Chondrocyte (in vitro differentiated cells): ENCODE results near the gene CBX5. TPM values are rescaled to one million over a fixed set of nuclear protein-coding genes. Genes with fewer than 3 reads are reported as not detected.

Experiments
- DNase-seq: peaks from one replicate; pipeline ENCODE4 v3.0.0; 2021; ENCODE audit warnings: mixed read lengths, low spot score
- H3K27ac Mint-ChIP-seq: one replicate; pipeline ENCODE4 v1.8.0; 2021; ENCODE audit warnings: mild to moderate bottlenecking, moderate library complexity, mixed read lengths; ENCODE audit not compliant: unreplicated experiment
- H3K27me3 Mint-ChIP-seq: 2 replicates; pipeline ENCODE4 v1.8.0; 2021; ENCODE audit warnings: low read depth, mixed read lengths
- H3K36me3 Mint-ChIP-seq: 2 replicates; pipeline ENCODE4 v1.8.0; 2021; ENCODE audit warnings: low read depth, mixed read lengths
- H3K4me1 Mint-ChIP-seq: 2 replicates; pipeline ENCODE4 v1.8.0; 2021; ENCODE audit warnings: low read depth, mild to moderate bottlenecking, mixed read lengths
- H3K4me3 Mint-ChIP-seq: one replicate; pipeline ENCODE4 v1.8.0; 2021; ENCODE audit warnings: mild to moderate bottlenecking, moderate library complexity, mixed read lengths; ENCODE audit not compliant: unreplicated experiment
- H3K9me3 Mint-ChIP-seq: 2 replicates; pipeline ENCODE4 v1.8.0; 2021; ENCODE audit warnings: low read depth, mixed read lengths
- total RNA-seq: library from RNA; stranded (reverse); gene quantifications from 3 replicates; pipeline ENCODE4 v1.2.1, GENCODE V29; 2021
- TF ChIP-seq, protein P1 (sequence below): fragments of 200-600 bp; sonication (generic); IDR thresholded peaks from 2 replicates; pipeline ENCODE4 v1.5.0; 2021; ENCODE audit warnings: antibody characterized with exemption, mild to moderate bottlenecking, moderate library complexity

Gene CBX5
- total RNA-seq, 1 donor from 2014 or later = 79.4 TPM

DNA sequence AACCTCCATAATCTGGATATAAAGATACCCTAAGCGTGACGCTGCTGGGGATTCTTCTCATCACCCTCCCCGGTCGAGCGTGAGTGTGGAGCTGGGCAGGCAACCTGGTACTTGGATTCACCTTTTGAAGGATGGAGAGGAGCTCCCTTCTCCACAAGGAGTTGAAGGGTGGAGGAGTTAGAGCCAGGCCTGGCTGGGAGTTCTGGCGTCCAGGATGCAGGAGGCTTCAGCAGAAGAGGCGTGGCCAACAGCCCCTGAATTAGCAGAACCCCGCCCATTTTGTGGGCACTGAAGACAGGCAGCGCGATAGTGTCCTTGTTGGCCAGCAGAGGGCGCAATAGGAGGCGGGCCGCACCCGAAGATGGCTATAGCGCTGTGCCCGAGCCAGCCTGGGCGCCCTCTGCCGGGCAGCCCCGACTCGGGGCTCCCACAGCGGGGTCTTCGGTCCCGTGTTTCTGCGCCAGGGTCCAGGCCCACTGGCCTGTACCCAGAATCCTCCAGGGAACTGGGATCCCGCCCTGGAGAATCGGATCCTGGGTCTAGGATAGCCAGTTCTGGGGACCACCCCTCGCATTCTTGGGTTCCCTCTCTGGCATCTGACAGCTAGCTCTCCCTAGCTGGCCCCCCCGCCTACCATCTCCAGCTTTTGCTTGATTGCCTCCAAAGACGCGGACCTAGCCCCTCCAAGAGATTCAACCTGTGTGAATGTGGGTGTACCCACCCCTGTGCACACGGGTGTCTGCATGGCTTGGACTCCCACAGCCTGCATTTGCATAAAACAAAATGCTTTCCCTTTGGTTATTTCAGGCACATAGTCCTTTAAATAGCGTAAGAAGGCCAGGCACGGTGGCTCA, 65.1 kb downstream of the CBX5 start:
- Mint-ChIP-seq H3K4me3 (peak overlapping the region; percentile 44), H3K36me3 (no peaks in the 10 kb centered on the region), H3K27ac (no peak overlapping the region), H3K4me1 (peaks cover 22% of the 10 kb centered on the region), H3K9me3 (no peaks in the 10 kb centered on the region), H3K27me3 (peaks cover 23% of the 10 kb centered on the region)
- TF ChIP-seq, protein P1, sequence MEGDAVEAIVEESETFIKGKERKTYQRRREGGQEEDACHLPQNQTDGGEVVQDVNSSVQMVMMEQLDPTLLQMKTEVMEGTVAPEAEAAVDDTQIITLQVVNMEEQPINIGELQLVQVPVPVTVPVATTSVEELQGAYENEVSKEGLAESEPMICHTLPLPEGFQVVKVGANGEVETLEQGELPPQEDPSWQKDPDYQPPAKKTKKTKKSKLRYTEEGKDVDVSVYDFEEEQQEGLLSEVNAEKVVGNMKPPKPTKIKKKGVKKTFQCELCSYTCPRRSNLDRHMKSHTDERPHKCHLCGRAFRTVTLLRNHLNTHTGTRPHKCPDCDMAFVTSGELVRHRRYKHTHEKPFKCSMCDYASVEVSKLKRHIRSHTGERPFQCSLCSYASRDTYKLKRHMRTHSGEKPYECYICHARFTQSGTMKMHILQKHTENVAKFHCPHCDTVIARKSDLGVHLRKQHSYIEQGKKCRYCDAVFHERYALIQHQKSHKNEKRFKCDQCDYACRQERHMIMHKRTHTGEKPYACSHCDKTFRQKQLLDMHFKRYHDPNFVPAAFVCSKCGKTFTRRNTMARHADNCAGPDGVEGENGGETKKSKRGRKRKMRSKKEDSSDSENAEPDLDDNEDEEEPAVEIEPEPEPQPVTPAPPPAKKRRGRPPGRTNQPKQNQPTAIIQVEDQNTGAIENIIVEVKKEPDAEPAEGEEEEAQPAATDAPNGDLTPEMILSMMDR = peak; percentile 100
- no peak for DNase-seq

DNA sequence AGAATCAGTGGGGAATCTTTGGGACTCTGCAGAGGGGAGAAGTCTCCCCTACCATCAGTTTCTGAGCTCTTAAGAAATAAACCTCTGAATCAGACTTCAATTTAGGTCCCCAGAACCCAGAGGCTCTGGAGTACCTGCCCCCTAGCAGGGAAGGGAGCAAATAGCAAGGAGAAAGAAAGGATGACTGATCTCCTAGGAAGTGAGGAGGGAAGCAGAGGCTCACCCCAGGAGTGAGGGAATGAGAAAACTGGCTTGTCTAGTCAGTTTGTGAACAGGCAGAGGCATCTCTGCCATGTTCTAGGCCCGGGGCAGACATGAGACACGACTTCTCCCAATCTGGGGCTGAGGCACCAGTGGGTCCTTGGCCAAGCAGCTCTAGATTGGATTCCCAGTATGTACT, 66.8 kb downstream of the CBX5 start:
- H3K27me3 Mint-ChIP-seq = peaks cover 29% of the 10 kb centered on the region
- no peak overlapping the region for H3K27ac Mint-ChIP-seq
- DNase-seq = no peak
- H3K9me3 Mint-ChIP-seq = no peaks in the 10 kb centered on the region
- peaks cover 19% of the 10 kb centered on the region for H3K4me1 Mint-ChIP-seq
- TF ChIP-seq, protein P1 = no peak
- no peak overlapping the region for H3K4me3 Mint-ChIP-seq
- no peaks in the 10 kb centered on the region for H3K36me3 Mint-ChIP-seq

DNA sequence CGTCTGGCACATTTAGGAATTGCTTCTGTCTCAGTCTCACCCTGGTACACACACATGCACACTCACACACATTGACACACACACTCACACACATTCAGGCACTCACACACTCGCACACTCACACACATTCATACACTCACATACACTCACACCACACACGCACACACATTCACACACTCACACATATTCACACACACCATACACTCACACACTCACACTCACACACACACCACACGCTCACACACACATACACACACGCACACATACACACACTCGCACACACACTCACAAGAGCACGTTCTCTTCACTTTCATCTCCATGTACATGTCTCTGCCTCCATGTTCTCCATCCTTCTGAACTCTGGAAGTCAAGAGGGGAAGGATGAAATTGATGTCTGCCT, 68.0 kb downstream of the CBX5 start:
- Mint-ChIP-seq H3K4me1 (peaks cover 9% of the 10 kb centered on the region), H3K36me3 (no peaks in the 10 kb centered on the region), H3K27ac (no peak overlapping the region), H3K4me3 (no peak overlapping the region), H3K9me3 (no peaks in the 10 kb centered on the region), H3K27me3 (peaks cover 35% of the 10 kb centered on the region)
- no peak for DNase-seq
- TF ChIP-seq, protein P1 = no peak

DNA sequence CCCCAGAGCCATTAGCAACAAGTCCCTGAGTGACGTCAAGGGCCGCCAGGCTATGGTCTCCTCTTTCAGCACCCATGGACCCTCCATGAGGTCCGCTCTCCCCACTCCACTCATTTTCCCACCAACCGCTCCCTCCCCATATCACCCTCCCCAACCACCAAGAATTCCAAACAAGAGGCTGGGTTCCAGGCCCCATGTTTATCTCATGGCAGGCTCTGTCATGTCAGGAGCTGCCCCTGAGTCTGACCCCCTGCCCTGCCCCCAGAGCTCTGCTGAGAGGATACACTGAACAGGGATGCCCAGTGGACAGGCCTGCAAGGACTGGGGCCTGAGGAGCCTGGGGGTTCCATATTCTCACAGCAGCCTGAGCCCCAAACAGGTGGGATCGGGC, 69.5 kb downstream of the CBX5 start:
- TF ChIP-seq, protein P1 = no peak
- Mint-ChIP-seq H3K4me3 (no peak overlapping the region), H3K9me3 (no peaks in the 10 kb centered on the region), H3K27me3 (peaks cover 46% of the 10 kb centered on the region), H3K27ac (no peak overlapping the region), H3K36me3 (no peaks in the 10 kb centered on the region), H3K4me1 (peaks cover 3% of the 10 kb centered on the region)
- no peak for DNase-seq

DNA sequence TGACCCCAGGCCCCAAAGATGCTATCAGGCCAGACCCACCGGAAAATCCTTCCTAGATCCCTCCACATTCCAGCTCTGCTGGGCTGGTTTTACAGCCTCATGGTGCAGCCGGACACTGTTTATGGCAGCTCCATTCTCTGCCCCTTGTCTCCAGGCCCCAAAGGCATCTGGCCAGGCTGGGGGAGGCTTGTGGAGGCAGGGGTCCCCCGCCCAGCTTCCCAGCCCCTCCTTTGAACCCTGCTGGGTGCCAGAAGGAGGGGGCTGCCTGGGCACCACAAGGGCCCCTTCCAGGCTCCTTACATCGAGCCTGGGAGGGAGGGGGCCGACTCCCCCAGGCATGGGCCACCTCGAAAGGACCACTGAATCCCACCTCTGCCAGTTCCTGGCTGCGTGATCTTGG, 71.3 kb downstream of the CBX5 start:
- peaks cover 61% of the 10 kb centered on the region for H3K27me3 Mint-ChIP-seq
- H3K27ac Mint-ChIP-seq = no peak overlapping the region
- no peaks in the 10 kb centered on the region for H3K36me3 Mint-ChIP-seq

More for the DNA sequence above, 71.3 kb downstream of the CBX5 start:
- TF ChIP-seq, protein P1 = no peak
- DNase-seq = no peak
- no peaks in the 10 kb centered on the region for H3K9me3 Mint-ChIP-seq
- H3K4me3 Mint-ChIP-seq = no peak overlapping the region
- H3K4me1 Mint-ChIP-seq = no peaks in the 10 kb centered on the region
